Endodermal cell (in vitro differentiated cells): ENCODE data around the gene SLC26A3. TPM values are rescaled to one million over a fixed set of nuclear protein-coding genes. Genes with fewer than 3 reads are reported as not detected.

Source experiments
- DNase-seq: peaks from one replicate; pipeline ENCODE4 v3.0.0-alpha.2; 2017
- H3K27ac ChIP-seq: 2 replicates; pipeline ENCODE4 v1.5.1; 2013; ENCODE audit warnings: mild to moderate bottlenecking, low read depth, low read length, moderate library complexity
- H3K27me3 ChIP-seq: 2 replicates; pipeline ENCODE4 v1.6.1; 2013; ENCODE audit warnings: mild to moderate bottlenecking, low read length, moderate library complexity; ENCODE audit not compliant: insufficient read depth, control insufficient read depth, poor library complexity, severe bottlenecking
- H3K36me3 ChIP-seq: 2 replicates; pipeline ENCODE4 v1.7.0; 2013; ENCODE audit warnings: mild to moderate bottlenecking, low read length, moderate library complexity; ENCODE audit not compliant: control insufficient read depth, insufficient read depth
- H3K4me1 ChIP-seq: one replicate; pipeline ENCODE4 v1.7.0; 2013; ENCODE audit warnings: low read length; ENCODE audit not compliant: control insufficient read depth, insufficient read depth
- H3K4me3 ChIP-seq: 2 replicates; pipeline ENCODE4 v1.5.1; 2013; ENCODE audit warnings: mild to moderate bottlenecking, low read length, moderate library complexity
- H3K9ac ChIP-seq: 2 replicates; pipeline ENCODE4 v1.6.1; 2013; ENCODE audit warnings: mild to moderate bottlenecking, low read length, moderate library complexity; ENCODE audit not compliant: poor library complexity, severe bottlenecking; ENCODE audit errors: extremely low read depth
- H3K9me3 ChIP-seq: 2 replicates; pipeline ENCODE4 v1.6.1; 2013; ENCODE audit warnings: mild to moderate bottlenecking, low read length, moderate library complexity; ENCODE audit not compliant: control insufficient read depth
- H3K27ac Mint-ChIP-seq: 2 replicates; pipeline ENCODE4 v1.8.0; 2020; ENCODE audit warnings: mixed read lengths
- H3K27me3 Mint-ChIP-seq: 2 replicates; pipeline ENCODE4 v1.8.0; 2021; ENCODE audit warnings: mild to moderate bottlenecking, mixed read lengths; ENCODE audit not compliant: insufficient read depth
- H3K36me3 Mint-ChIP-seq: 2 replicates; pipeline ENCODE4 v1.8.0; 2020; ENCODE audit warnings: low read depth, mixed read lengths
- H3K4me1 Mint-ChIP-seq: 2 replicates; pipeline ENCODE4 v1.8.0; 2020; ENCODE audit warnings: mixed read lengths
- H3K4me3 Mint-ChIP-seq: 2 replicates; pipeline ENCODE4 v1.8.0; 2020; ENCODE audit warnings: mild to moderate bottlenecking, moderate library complexity, mixed read lengths
- H3K9me3 Mint-ChIP-seq: 2 replicates; pipeline ENCODE4 v1.8.0; 2020; ENCODE audit warnings: mild to moderate bottlenecking, mixed read lengths
- CTCF ChIP-seq: fragments of 200-600 bp; sonication (generic); conservative IDR thresholded peaks from 2 replicates; pipeline ENCODE4 v1.5.0; 2021; ENCODE audit warnings: antibody characterized with exemption, mild to moderate bottlenecking
- WGBS, 2 experiments: methylation state at CpG; one replicate each; pipeline versions ENCODE4 v1.1.5 to v1.1.7; 2013; ENCODE audit warnings: missing lambda C conversion rate in 2 of 2, mixed read lengths in 1 of 2; ENCODE audit not compliant: insufficient coverage in 1 of 2, insufficient read length in 1 of 2; 5-methylcytosine and 5-hydroxymethylcytosine counted together
- total RNA-seq, 2 donors: library from RNA; stranded (reverse); fragmentation: NEBNext Ultra II Directional in 1 of 2; extraction: Animal tissue kit (Norgen Biotek cat#: 25700) in 1 of 2; gene quantifications; 2 replicates in 1 of 2; 3 replicates in 1 of 2; pipeline ENCODE4 v1.2.1, GENCODE V29; 2021

Gene SLC26A3
- total RNA-seq, 2 donors from 2014 or later, result not detected

- Mint-ChIP-seq H3K27ac (peak within 1 kb of the TSS; percentile 98), H3K36me3 (no peaks in the 10 kb centered on the region), H3K4me3 (peak within 1 kb of the TSS; percentile 95), H3K4me1 (peaks cover 18% of the 10 kb centered on the region), H3K27me3 (peaks cover 15% of the 10 kb centered on the region), H3K9me3 (no peaks in the 10 kb centered on the region)
- Histone ChIP-seq H3K4me1 (no peaks in the 10 kb centered on the region), H3K36me3 (peaks cover 6% of the 10 kb centered on the region), H3K27me3 (peaks cover 14% of the 10 kb centered on the region), H3K9ac (peak within 1 kb of the TSS; percentile 79), H3K27ac (peak within 1 kb of the TSS; percentile 97), H3K4me3 (peak within 1 kb of the TSS; percentile 93), H3K9me3 (no peaks in the 10 kb centered on the region)
- DNase-seq, result peak; percentile 97
- TF ChIP-seq CTCF, result peak; percentile 67
- WGBS, 2 experiments, result 0% methylated on average over 12 to 56 of the region's 56 CpGs
Measured at GRCh38 chr7:107743567-107744344, 59.3 kb downstream of the SLC26A3 start, which contains the start of gene CBLL1. Gene CBLL1 (plus strand): TSS chr7:107744142. CDS start chr7:107744164, 22 bp downstream.

GRCh38 chr7:107742678-107743566, 60.1 kb downstream of the SLC26A3 start:
- Histone ChIP-seq H3K4me3 (peak overlapping the region; percentile 93), H3K27ac (peak overlapping the region; percentile 97), H3K9ac (peak overlapping the region; percentile 79), H3K36me3 (no peaks in the 10 kb centered on the region), H3K27me3 (peaks cover 14% of the 10 kb centered on the region), H3K9me3 (no peaks in the 10 kb centered on the region), H3K4me1 (no peaks in the 10 kb centered on the region)
- Mint-ChIP-seq H3K4me1 (peaks cover 18% of the 10 kb centered on the region), H3K9me3 (no peaks in the 10 kb centered on the region), H3K4me3 (peak overlapping the region; percentile 95), H3K27me3 (peaks cover 20% of the 10 kb centered on the region), H3K27ac (peak overlapping the region; percentile 98), H3K36me3 (no peaks in the 10 kb centered on the region)
- peak; percentile 91 for DNase-seq
- WGBS, 2 experiments, result 4 to 17% methylated on average over 25 to 29 of the region's 29 CpGs
- no peak for TF ChIP-seq CTCF

GRCh38 chr7:107728276-107728675, 74.7 kb downstream of the SLC26A3 start:
- Mint-ChIP-seq H3K27me3 (peaks cover 16% of the 10 kb centered on the region), H3K4me3 (no peak overlapping the region), H3K36me3 (no peaks in the 10 kb centered on the region), H3K27ac (no peak overlapping the region), H3K4me1 (no peaks in the 10 kb centered on the region), H3K9me3 (peaks cover 5% of the 10 kb centered on the region)
- Histone ChIP-seq H3K27ac (no peak overlapping the region), H3K9me3 (no peaks in the 10 kb centered on the region), H3K9ac (no peak overlapping the region), H3K27me3 (peaks cover 13% of the 10 kb centered on the region), H3K4me1 (no peaks in the 10 kb centered on the region), H3K36me3 (no peaks in the 10 kb centered on the region), H3K4me3 (no peak overlapping the region)
- no peak for TF ChIP-seq CTCF
- no peak for DNase-seq
